ENCODE measurements around the gene RAD51B.
A peak's percentile ranks its signal among the peaks of the same experiment; 100 is the strongest.

The RAD51B gene

GRCh38 chr14:68741477-68741791 lies 921.9 kb downstream of the RAD51B start:
- Mint-ChIP-seq H3K27me3 (no peaks in the 10 kb centered on the region), H3K4me3 (no peak overlapping the region), H3K27ac (no peak overlapping the region), H3K9me3 (peaks cover 11% of the 10 kb centered on the region), H3K36me3 (ENCODE audit: low read depth) (no peaks in the 10 kb centered on the region), H3K4me1 (ENCODE audit: low read depth) (peaks cover 32% of the 10 kb centered on the region)

DNA sequence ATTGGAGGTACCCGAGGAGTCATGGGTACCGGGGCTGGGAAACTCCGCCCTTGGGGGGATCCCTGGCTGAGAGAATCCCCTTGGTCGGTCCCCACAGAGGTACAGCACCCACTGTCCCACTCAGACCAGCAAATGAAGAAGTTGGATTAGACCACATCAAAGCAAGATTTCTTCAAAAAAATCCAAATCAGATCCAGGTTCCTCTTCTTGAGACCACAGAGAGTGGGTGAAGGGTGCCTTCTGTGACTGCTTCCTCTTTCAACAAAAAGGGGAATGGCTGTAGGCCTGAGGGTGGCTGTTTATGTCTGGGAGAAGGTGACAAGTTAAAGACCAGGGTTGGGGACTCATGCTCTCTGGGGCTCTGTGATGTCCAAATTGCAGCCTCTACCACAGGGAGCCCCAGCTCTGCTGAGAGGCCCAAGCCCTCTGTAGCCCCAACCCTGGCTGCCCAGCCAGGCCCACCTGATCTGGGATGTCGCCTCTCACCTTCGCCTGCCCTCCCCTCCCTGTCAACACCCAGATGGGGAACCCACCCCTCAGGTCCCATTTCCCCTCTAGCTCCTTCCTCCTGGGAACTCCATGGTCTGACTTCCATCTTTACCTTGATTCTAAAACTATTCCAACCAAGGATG lies 922.4 kb downstream of the RAD51B start:
- Mint-ChIP-seq H3K4me3 (no peak overlapping the region), H3K27ac (peak overlapping the region; percentile 52), H3K9me3 (peaks cover 11% of the 10 kb centered on the region), H3K27me3 (no peaks in the 10 kb centered on the region), H3K4me1 (ENCODE audit: low read depth) (peaks cover 31% of the 10 kb centered on the region), H3K36me3 (ENCODE audit: low read depth) (no peaks in the 10 kb centered on the region)

DNA sequence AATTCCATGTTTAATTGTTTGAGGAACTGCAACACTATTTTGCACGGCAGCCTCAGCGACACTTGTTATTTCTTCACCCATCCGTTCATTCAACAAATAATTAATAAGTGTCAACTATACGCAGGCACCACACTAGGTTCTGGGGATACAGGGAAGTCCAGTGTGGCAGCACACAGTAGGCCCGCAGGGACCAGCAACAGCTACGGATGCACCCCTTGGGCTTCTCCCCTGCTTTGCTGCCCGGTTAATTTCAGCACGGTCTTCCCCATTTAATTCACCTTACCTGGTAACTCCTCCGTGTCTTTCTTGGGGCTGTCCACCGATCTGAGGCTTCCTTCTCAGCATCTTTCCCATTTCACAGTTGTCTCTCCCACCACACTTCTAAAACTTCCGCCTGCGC lies 925.0 kb downstream of the RAD51B start:
- peaks cover 11% of the 10 kb centered on the region for H3K9me3 Mint-ChIP-seq
- peaks cover 25% of the 10 kb centered on the region for H3K4me1 Mint-ChIP-seq (ENCODE audit: low read depth)
- no peak overlapping the region for H3K27ac Mint-ChIP-seq
- H3K36me3 Mint-ChIP-seq (ENCODE audit: low read depth), result no peaks in the 10 kb centered on the region
- no peaks in the 10 kb centered on the region for H3K27me3 Mint-ChIP-seq
- H3K4me3 Mint-ChIP-seq, result no peak overlapping the region

- Mint-ChIP-seq H3K9me3 (no peaks in the 10 kb centered on the region), H3K27me3 (no peaks in the 10 kb centered on the region), H3K27ac (no peak overlapping the region), H3K4me3 (no peak overlapping the region), H3K36me3 (ENCODE audit: low read depth) (no peaks in the 10 kb centered on the region), H3K4me1 (ENCODE audit: low read depth) (peaks cover 10% of the 10 kb centered on the region)
These were observed 927.8 kb downstream of the RAD51B start for GRCh38 chr14:68747393-68747792.

DNA sequence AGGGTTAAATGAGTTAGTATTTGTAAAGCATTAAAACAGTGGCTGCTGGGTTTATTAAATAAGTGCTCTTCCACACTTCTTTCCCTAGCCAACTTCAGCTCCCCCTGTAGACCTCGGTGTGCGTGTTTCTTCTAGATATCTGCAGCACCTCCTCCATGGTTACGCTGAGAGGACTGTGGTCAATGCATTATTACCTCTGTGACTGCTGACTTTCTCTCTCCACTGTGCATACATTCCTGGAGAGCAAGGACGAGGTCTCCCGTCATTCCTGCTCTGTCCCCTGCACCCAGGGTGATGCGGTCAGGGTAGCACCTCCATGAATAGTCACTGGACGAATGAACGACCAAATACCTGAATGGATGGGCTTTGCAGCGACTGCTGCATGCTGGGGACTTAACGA lies 928.7 kb downstream of the RAD51B start:
- Mint-ChIP-seq H3K4me1 (ENCODE audit: low read depth) (peaks cover under 1% of the 10 kb centered on the region), H3K4me3 (no peak overlapping the region), H3K27me3 (no peaks in the 10 kb centered on the region), H3K27ac (no peak overlapping the region), H3K9me3 (no peaks in the 10 kb centered on the region), H3K36me3 (ENCODE audit: low read depth) (no peaks in the 10 kb centered on the region)

DNA sequence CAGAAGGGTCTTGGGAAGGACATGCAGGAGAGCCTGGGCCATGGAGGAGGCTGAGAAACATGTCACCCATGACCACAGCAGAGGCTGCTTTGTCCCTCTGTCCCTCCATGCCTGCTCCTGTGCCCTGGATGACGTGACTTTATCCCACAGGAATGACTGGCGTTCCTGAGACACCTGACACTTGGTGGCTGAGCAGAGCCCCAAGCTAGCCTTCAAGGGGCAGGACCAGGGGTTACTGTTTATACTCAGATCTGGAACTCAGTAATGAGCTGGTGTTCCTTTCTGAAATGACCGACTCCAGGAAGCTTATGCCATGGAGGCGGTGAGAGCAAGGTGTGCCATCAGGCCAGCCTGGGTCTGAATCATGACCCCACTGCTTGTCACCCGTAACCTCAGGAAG lies 929.1 kb downstream of the RAD51B start:
- H3K9me3 Mint-ChIP-seq, result no peaks in the 10 kb centered on the region
- H3K27me3 Mint-ChIP-seq, result no peaks in the 10 kb centered on the region
- H3K27ac Mint-ChIP-seq, result no peak overlapping the region
- H3K36me3 Mint-ChIP-seq (ENCODE audit: low read depth), result no peaks in the 10 kb centered on the region
- H3K4me1 Mint-ChIP-seq (ENCODE audit: low read depth), result no peaks in the 10 kb centered on the region
- H3K4me3 Mint-ChIP-seq, result no peak overlapping the region

- no peaks in the 10 kb centered on the region for H3K27me3 Mint-ChIP-seq
- no peaks in the 10 kb centered on the region for H3K36me3 Mint-ChIP-seq (ENCODE audit: low read depth)
- no peaks in the 10 kb centered on the region for H3K9me3 Mint-ChIP-seq
- H3K4me3 Mint-ChIP-seq, result no peak overlapping the region
- H3K27ac Mint-ChIP-seq, result no peak overlapping the region
- H3K4me1 Mint-ChIP-seq (ENCODE audit: low read depth), result no peaks in the 10 kb centered on the region
These were observed 930.2 kb downstream of the RAD51B start for GRCh38 chr14:68749487-68750475.

DNA sequence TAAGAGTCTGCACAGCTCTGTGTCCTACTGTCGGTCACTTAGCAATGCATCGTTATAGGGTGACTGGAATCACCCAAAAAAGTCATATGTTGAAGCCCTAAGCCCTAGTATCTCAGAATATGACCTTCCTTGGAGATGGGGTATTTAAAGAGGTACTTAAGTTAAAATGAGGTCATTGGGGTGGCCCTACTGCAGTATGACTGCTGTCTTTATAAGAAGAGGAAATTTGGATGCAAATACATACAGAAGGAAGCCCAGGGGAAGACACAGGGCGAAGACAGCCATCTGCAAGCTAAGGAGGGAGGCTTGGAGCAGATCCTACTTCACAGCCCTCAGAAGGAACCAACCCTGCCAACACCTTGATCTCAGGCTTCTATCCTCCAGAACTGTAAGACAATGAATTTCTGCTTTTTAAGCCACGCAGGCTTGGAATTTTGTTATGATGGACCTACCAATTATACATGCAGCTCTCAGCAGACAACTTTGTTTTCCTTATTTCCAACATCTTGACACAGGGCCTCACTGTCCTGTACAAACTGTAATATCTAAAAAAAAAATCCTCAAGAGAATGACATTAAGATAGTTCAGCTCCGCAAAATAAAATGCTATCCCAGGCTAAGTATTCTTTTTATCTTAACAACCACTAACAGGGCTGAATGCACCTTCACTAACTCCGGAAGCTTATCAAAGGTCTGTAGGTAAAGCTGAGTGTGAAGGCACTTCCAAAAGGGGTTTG lies 932.9 kb downstream of the RAD51B start:
- H3K27ac Mint-ChIP-seq, result no peak overlapping the region
- peaks cover 12% of the 10 kb centered on the region for H3K4me1 Mint-ChIP-seq (ENCODE audit: low read depth)
- no peaks in the 10 kb centered on the region for H3K36me3 Mint-ChIP-seq (ENCODE audit: low read depth)
- no peaks in the 10 kb centered on the region for H3K9me3 Mint-ChIP-seq
- no peaks in the 10 kb centered on the region for H3K27me3 Mint-ChIP-seq
- H3K4me3 Mint-ChIP-seq, result no peak overlapping the region

GRCh38 chr14:68753690-68754089 lies 934.1 kb downstream of the RAD51B start:
- Mint-ChIP-seq H3K27ac (no peak overlapping the region), H3K27me3 (no peaks in the 10 kb centered on the region), H3K4me3 (no peak overlapping the region), H3K9me3 (no peaks in the 10 kb centered on the region), H3K4me1 (ENCODE audit: low read depth) (peaks cover 22% of the 10 kb centered on the region), H3K36me3 (ENCODE audit: low read depth) (no peaks in the 10 kb centered on the region)

- H3K4me3 Mint-ChIP-seq, result no peak overlapping the region
- H3K9me3 Mint-ChIP-seq, result no peaks in the 10 kb centered on the region
- no peak overlapping the region for H3K27ac Mint-ChIP-seq
- H3K36me3 Mint-ChIP-seq (ENCODE audit: low read depth), result no peaks in the 10 kb centered on the region
- H3K27me3 Mint-ChIP-seq, result no peaks in the 10 kb centered on the region
- H3K4me1 Mint-ChIP-seq (ENCODE audit: low read depth), result peaks cover 22% of the 10 kb centered on the region
These were observed 935.4 kb downstream of the RAD51B start for GRCh38 chr14:68755016-68755353.

DNA sequence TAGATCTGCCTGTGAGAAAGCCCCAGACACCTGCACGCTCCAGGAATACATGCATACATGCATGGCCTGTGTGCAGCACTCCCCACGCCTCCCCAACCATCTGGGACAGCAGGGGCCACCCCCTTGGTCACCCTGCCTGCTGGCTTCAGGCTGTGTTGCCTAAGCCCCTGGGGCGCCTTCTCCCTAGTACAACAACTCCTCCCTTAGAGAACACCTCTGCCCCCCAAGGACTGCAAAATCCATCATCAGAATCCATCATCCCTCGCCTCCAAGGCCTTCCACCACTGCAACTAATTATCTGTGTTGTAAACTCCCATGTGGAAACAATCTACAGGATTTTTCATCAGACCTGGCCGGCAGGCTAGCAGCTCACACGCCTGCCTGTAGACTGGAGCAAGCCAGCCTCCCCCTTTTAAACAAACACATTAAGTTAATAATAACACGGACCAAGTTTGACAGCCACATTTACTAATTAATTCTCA lies 936.5 kb downstream of the RAD51B start:
- no peaks in the 10 kb centered on the region for H3K27me3 Mint-ChIP-seq
- H3K36me3 Mint-ChIP-seq (ENCODE audit: low read depth), result no peaks in the 10 kb centered on the region
- H3K4me3 Mint-ChIP-seq, result no peak overlapping the region
- H3K27ac Mint-ChIP-seq, result no peak overlapping the region
- H3K9me3 Mint-ChIP-seq, result no peaks in the 10 kb centered on the region
- peaks cover 22% of the 10 kb centered on the region for H3K4me1 Mint-ChIP-seq (ENCODE audit: low read depth)

DNA sequence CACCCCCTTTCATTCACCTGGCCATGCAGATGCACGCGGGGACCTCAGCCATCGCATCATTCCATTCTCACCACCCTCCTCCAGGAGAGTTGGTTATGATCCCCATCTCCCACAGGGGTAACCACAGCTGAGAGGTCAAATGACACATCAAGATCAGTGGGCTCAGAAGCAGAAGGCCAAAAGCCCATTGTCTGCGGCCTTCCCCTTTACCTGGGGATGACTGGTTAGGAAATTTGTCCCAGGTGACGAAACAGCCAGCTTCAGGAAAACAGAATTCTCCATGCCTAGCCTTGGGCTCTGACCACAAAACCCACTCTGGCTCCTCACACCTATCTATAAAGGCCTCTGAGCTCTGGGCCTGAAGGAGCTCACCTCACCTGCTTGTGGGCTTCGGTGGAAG lies 937.2 kb downstream of the RAD51B start:
- Mint-ChIP-seq H3K36me3 (ENCODE audit: low read depth) (no peaks in the 10 kb centered on the region), H3K27ac (no peak overlapping the region), H3K4me3 (no peak overlapping the region), H3K4me1 (ENCODE audit: low read depth) (peaks cover 22% of the 10 kb centered on the region), H3K9me3 (no peaks in the 10 kb centered on the region), H3K27me3 (no peaks in the 10 kb centered on the region)

DNA sequence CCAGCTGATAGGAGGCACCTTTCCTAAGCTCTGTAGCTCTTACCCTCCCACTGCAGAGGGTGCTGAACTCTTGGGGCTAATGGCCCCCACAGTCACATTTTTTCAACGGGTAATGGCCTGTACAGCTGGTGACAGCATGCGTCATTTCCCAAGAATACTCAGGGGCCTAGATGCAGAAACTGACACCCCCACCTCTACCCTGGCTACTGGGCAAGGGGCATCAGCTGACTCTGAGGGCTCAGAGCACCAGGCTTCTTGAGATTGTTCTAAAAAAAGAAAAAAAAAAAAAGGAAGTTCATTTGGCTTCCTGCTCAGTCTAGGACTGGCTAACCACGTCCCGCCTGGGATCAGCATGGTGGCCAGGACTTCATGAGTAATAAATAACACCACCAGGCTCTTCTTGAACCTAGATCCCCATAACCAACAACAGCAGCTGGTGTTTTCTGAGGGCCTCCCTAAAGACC lies 938.1 kb downstream of the RAD51B start:
- Mint-ChIP-seq H3K36me3 (ENCODE audit: low read depth) (no peaks in the 10 kb centered on the region), H3K4me3 (no peak overlapping the region), H3K4me1 (ENCODE audit: low read depth) (peaks cover 22% of the 10 kb centered on the region), H3K9me3 (no peaks in the 10 kb centered on the region), H3K27ac (no peak overlapping the region), H3K27me3 (no peaks in the 10 kb centered on the region)

DNA sequence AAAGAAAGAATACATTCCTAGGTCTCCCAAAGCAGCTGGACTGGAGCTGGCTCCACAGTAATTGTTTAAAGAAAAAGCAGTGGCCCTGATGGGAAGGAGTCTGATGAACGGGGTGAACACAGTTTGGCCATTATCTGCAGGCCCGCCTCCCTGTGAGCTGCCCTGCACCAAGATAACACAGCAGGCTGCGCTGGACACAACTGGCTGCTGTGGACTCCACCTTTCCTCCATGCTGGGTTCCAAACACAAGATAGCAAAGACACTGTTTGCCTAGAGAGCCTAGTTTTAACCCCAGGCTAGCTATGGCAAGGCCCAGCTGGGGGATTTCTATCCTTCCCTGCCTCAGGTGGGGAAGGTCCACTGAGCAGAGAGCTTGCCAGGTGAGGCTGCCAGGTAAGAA lies 938.7 kb downstream of the RAD51B start:
- Mint-ChIP-seq H3K27me3 (no peaks in the 10 kb centered on the region), H3K4me3 (no peak overlapping the region), H3K9me3 (no peaks in the 10 kb centered on the region), H3K4me1 (ENCODE audit: low read depth) (peaks cover 22% of the 10 kb centered on the region), H3K27ac (no peak overlapping the region), H3K36me3 (ENCODE audit: low read depth) (no peaks in the 10 kb centered on the region)

- Mint-ChIP-seq H3K27me3 (no peaks in the 10 kb centered on the region), H3K4me1 (ENCODE audit: low read depth) (peaks cover 22% of the 10 kb centered on the region), H3K27ac (no peak overlapping the region), H3K4me3 (no peak overlapping the region), H3K9me3 (no peaks in the 10 kb centered on the region), H3K36me3 (ENCODE audit: low read depth) (no peaks in the 10 kb centered on the region)
These were observed 939.5 kb downstream of the RAD51B start for GRCh38 chr14:68759017-68759560.

All from stimulated activated naive CD8-positive, alpha-beta T cell treated with anti-CD3 and anti-CD28 coated beads, Interleukin-15, Interleukin-2, amounts not matched to agents 100 ng/mL and 50 ng/mL, for 24 hours (primary cell).